OCI-LY7 (cell line): Measurements from ENCODE around the gene FAM117A. TPM values are rescaled to one million over a fixed set of nuclear protein-coding genes. Genes with fewer than 3 reads are reported as not detected.

Source experiments
- BruUV-seq: library from RNA; stranded (reverse); fragments of 400-500 nt; replicated peaks from 2 replicates; lab custom pipeline; 2021; lab: Mats Ljungman, UMichigan
- CTCF ChIA-PET: fragments of 300-600 bp; sonication (Branson Sonifier 250); formaldehyde crosslinking; loops from one replicate; lab custom pipeline; 2022; ENCODE audit warnings: antibody characterized with exemption; ENCODE audit not compliant: unreplicated experiment; lab: Charles Lee
- POLR2A ChIA-PET: fragments of 300-600 bp; sonication (Branson Sonifier 250); formaldehyde crosslinking; loops from one replicate; lab custom pipeline; 2022; ENCODE audit warnings: antibody characterized with exemption; lab: Charles Lee
- DNase-seq: peaks from one replicate; pipeline ENCODE4 v3.0.0-alpha.2; 2015; ENCODE audit warnings: low spot score
- H2AFZ ChIP-seq: fragments of 200-600 bp; sonication (generic), shearing (Covaris generic); 2 replicates; pipeline ENCODE4 v1.6.1; 2014; ENCODE audit warnings: mild to moderate bottlenecking, antibody characterized with exemption, low read length, moderate library complexity
- H3K27ac ChIP-seq: fragments of 200-600 bp; sonication (generic); 2 replicates; pipeline ENCODE4 v1.5.1; 2014; ENCODE audit warnings: mixed run types, low read depth, mild to moderate bottlenecking, moderate library complexity, low read length, inconsistent platforms; ENCODE audit not compliant: poor library complexity, severe bottlenecking
- H3K36me3 ChIP-seq: fragments of 200-600 bp; sonication (generic); 2 replicates; pipeline ENCODE4 v1.6.1; 2014; ENCODE audit warnings: mild to moderate bottlenecking, antibody characterized with exemption, low read length, moderate library complexity, mixed read lengths; ENCODE audit not compliant: insufficient read depth
- H3K4me1 ChIP-seq: fragments of 200-600 bp; sonication (generic); 2 replicates; pipeline ENCODE4 v1.5.1; 2014; ENCODE audit warnings: mild to moderate bottlenecking, low read length; ENCODE audit not compliant: insufficient read depth, poor library complexity, severe bottlenecking
- H3K4me2 ChIP-seq: fragments of 200-600 bp; sonication (generic); 2 replicates; pipeline ENCODE4 v1.6.1; 2014; ENCODE audit warnings: mild to moderate bottlenecking, low read length
- H3K4me3 ChIP-seq: fragments of 200-600 bp; sonication (generic); 2 replicates; pipeline ENCODE4 v1.5.1; 2014; ENCODE audit warnings: mild to moderate bottlenecking, low read depth, low read length; ENCODE audit not compliant: poor library complexity, severe bottlenecking
- H3K79me2 ChIP-seq: fragments of 200-600 bp; sonication (generic); 2 replicates; pipeline ENCODE4 v1.6.1; 2016; ENCODE audit warnings: low read depth, mild to moderate bottlenecking, low read length, moderate library complexity, mixed read lengths; ENCODE audit not compliant: insufficient read depth
- H3K9me2 ChIP-seq: fragments of 200-600 bp; sonication (generic); 2 replicates; pipeline ENCODE4 v1.6.1; 2016; ENCODE audit warnings: mild to moderate bottlenecking, low read length, mixed read lengths; ENCODE audit not compliant: insufficient read depth
- H3K9me3 ChIP-seq: fragments of 200-600 bp; sonication (generic); 2 replicates; pipeline ENCODE4 v1.6.1; 2014; ENCODE audit warnings: mild to moderate bottlenecking, mixed run types, low read length, mixed read lengths
- H4K20me1 ChIP-seq: fragments of 200-600 bp; sonication (generic); 2 replicates; pipeline ENCODE4 v1.6.1; 2014; ENCODE audit warnings: mild to moderate bottlenecking, antibody characterized with exemption, low read length, moderate library complexity, mixed read lengths; ENCODE audit not compliant: insufficient read depth
- CTCF ChIP-seq: fragments of 200-600 bp; sonication (generic); conservative IDR thresholded peaks from 2 replicates; pipeline ENCODE4 v1.5.1; 2014; ENCODE audit warnings: mild to moderate bottlenecking, antibody characterized with exemption, low read length, moderate library complexity, mixed read lengths
- EZH2phosphoT487 ChIP-seq: fragments of 200-600 bp; sonication (generic); IDR thresholded peaks from 2 replicates; pipeline ENCODE4 v1.6.1; 2018; ENCODE audit warnings: low read depth, borderline replicate concordance, mild to moderate bottlenecking, mixed run types, antibody characterized with exemption, low read length, moderate library complexity, mixed read lengths
- intact Hi-C: fragments of 100-400 bp; cut with micrococcal nuclease; formaldehyde crosslinking; loops from one replicate; pipeline ENCODE4 v1.10.0; 2022; ENCODE audit not compliant: unreplicated experiment
- total RNA-seq, 2 experiments: library from RNA; depleted of rRNA in 1 of 2; stranded (reverse); fragments of >200 nt in 1 of 2; shearing (Covaris generic) in 1 of 2; gene quantifications; 2 replicates each; pipeline ENCODE4 v1.2.3, GENCODE V29; 2014 to 2022

The FAM117A gene
- total RNA-seq, 2 experiments from 2014 or later: 40.4 to 44.3 TPM

- H2AFZ ChIP-seq: no peak overlapping the region
- TF ChIP-seq CTCF (0 out of 2 replicates have a peak, but pooled peaks have one; percentile 19), EZH2phosphoT487 (no peak)
- no peaks in the 10 kb centered on the region for H3K9me3 ChIP-seq
- no peaks in the 10 kb centered on the region for H4K20me1 ChIP-seq
- peak overlapping the region; percentile 91 for H3K4me2 ChIP-seq
- H3K36me3 ChIP-seq: peaks cover 34% of the 10 kb centered on the region
- intact Hi-C loops: loop anchor here (2.0 to 10.0 kb wide), 2 partner anchors 15 to 533 kb away; partner anchors contain the start of genes ABI3 and GNGT2
- ChIA-PET POLR2A (interaction anchor here (1.2 to 5.4 kb wide), 4 partner anchors 8 to 40 kb away, joined by 3 to 124 read pairs (median 4); partner anchors contain the start of gene FAM117A), CTCF (interaction anchor here (1.2 kb wide), 1 partner anchor 14 kb away, joined by 7 read pairs; no protein-coding TSS in a partner anchor)
- H3K79me2 ChIP-seq: peaks cover 84% of the 10 kb centered on the region
- DNase-seq: peak; percentile 46
- H3K9me2 ChIP-seq: no peaks in the 10 kb centered on the region
- no TSS peak for BruUV-seq
- peaks cover 91% of the 10 kb centered on the region for H3K4me1 ChIP-seq
- peak overlapping the region; percentile 67 for H3K4me3 ChIP-seq
- H3K27ac ChIP-seq: peak overlapping the region; percentile 94
These were observed 15.7 kb downstream of the FAM117A start for GRCh38 chr17:49748223-49748622.

GRCh38 chr17:49747632-49748031, 16.3 kb downstream of the FAM117A start:
- H3K27ac ChIP-seq: peak overlapping the region; percentile 94
- H3K4me2 ChIP-seq: peak overlapping the region; percentile 91
- peaks cover 91% of the 10 kb centered on the region for H3K4me1 ChIP-seq
- ChIA-PET POLR2A (interaction anchor here (1.1 to 5.4 kb wide), 5 partner anchors 13 to 70 kb away, joined by 3 to 124 read pairs (median 8); partner anchors contain the start of genes FAM117A and SLC35B1), CTCF (interaction anchor here (0.6 to 1.2 kb wide), 3 partner anchors 14 to 132 kb away, joined by 3 to 7 read pairs (median 3); partner anchors contain the start of gene SLC35B1)
- TSS peak; percentile 68 for BruUV-seq
- H3K36me3 ChIP-seq: peaks cover 28% of the 10 kb centered on the region; the same call in 1 of the 2 replicates
- TF ChIP-seq EZH2phosphoT487: no peak
- no peak for TF ChIP-seq CTCF
- no peaks in the 10 kb centered on the region for H3K9me3 ChIP-seq
- H3K4me3 ChIP-seq: peak overlapping the region; percentile 67
- intact Hi-C loops: loop anchor here (1.0 to 10.0 kb wide), 3 partner anchors 8 to 533 kb away; partner anchors contain the start of genes ABI3 and GNGT2
- H2AFZ ChIP-seq: no peak overlapping the region
- no peaks in the 10 kb centered on the region for H3K9me2 ChIP-seq
- H4K20me1 ChIP-seq: no peaks in the 10 kb centered on the region
- H3K79me2 ChIP-seq: peaks cover 84% of the 10 kb centered on the region
- DNase-seq: no peak
